Trophoblast cell (in vitro differentiated cells and primary cell): Measurements from ENCODE around the gene OCIAD1.
"Not testable (repeated sequence)": the region's sequence is repeated elsewhere in the genome, so short reads cannot be mapped to it uniquely, and the experiment has no call there.

Experiments used
- DNase-seq, 2 donors: peaks; one replicate each; pipeline ENCODE4 v3.0.0-alpha.2; 2016
- H2AFZ ChIP-seq: 2 replicates; pipeline ENCODE4 v1.6.1; 2013; ENCODE audit warnings: low read length, moderate library complexity, mild to moderate bottlenecking; ENCODE audit not compliant: insufficient read depth, poor library complexity
- H2AK5ac ChIP-seq: 2 replicates; pipeline ENCODE4 v1.6.1; 2013; ENCODE audit warnings: mild to moderate bottlenecking, low read length
- H2BK120ac ChIP-seq: 2 replicates; pipeline ENCODE4 v1.6.1; 2013; ENCODE audit warnings: low read length, mild to moderate bottlenecking, moderate library complexity; ENCODE audit not compliant: insufficient read depth, poor library complexity
- H2BK12ac ChIP-seq: 2 replicates; pipeline ENCODE4 v1.6.1; 2013; ENCODE audit warnings: mild to moderate bottlenecking, low read length, moderate library complexity
- H2BK5ac ChIP-seq: 2 replicates; pipeline ENCODE4 v1.6.1; 2013; ENCODE audit warnings: low read length, low read depth, moderate library complexity, mild to moderate bottlenecking; ENCODE audit not compliant: poor library complexity
- H3K14ac ChIP-seq: 2 replicates; pipeline ENCODE4 v1.6.1; 2013; ENCODE audit warnings: mild to moderate bottlenecking, low read length
- H3K18ac ChIP-seq: 2 replicates; pipeline ENCODE4 v1.6.1; 2013; ENCODE audit warnings: mild to moderate bottlenecking, low read length
- H3K23ac ChIP-seq: 2 replicates; pipeline ENCODE4 v1.6.1; 2013; ENCODE audit warnings: low read length
- H3K27ac ChIP-seq: 2 replicates; pipeline ENCODE4 v1.5.1; 2013; ENCODE audit warnings: low read depth, mild to moderate bottlenecking, inconsistent platforms, low read length, moderate library complexity
- H3K27me3 ChIP-seq: 2 replicates; pipeline ENCODE4 v1.6.1; 2013; ENCODE audit warnings: inconsistent platforms, mild to moderate bottlenecking, low read length, moderate library complexity; ENCODE audit not compliant: insufficient read depth
- H3K36me3 ChIP-seq, 2 experiments: 1 replicate in 1 of 2; 2 replicates in 1 of 2; pipeline ENCODE4 v1.6.1; 2013; ENCODE audit warnings: low read length in 2 of 2, mild to moderate bottlenecking in 2 of 2, moderate library complexity in 1 of 2; ENCODE audit not compliant: insufficient read depth in 2 of 2, control insufficient read depth in 1 of 2
- H3K4ac ChIP-seq: 2 replicates; pipeline ENCODE4 v1.6.1; 2013; ENCODE audit warnings: low read depth, mild to moderate bottlenecking, low read length, moderate library complexity
- H3K4me1 ChIP-seq, 2 experiments: 1 replicate in 1 of 2; 2 replicates in 1 of 2; pipeline ENCODE4 v1.6.1; 2013; ENCODE audit warnings: low read length in 2 of 2, mild to moderate bottlenecking in 2 of 2, moderate library complexity in 1 of 2; ENCODE audit not compliant: insufficient read depth in 2 of 2, control insufficient read depth in 1 of 2
- H3K4me2 ChIP-seq: 2 replicates; pipeline ENCODE4 v1.6.1; 2013; ENCODE audit warnings: inconsistent platforms, mild to moderate bottlenecking, low read length, moderate library complexity
- H3K4me3 ChIP-seq: 2 replicates; pipeline ENCODE4 v1.5.1; 2013; ENCODE audit warnings: mild to moderate bottlenecking, low read depth, low read length, inconsistent platforms
- H3K79me1 ChIP-seq: one replicate; pipeline ENCODE4 v1.6.1; 2013; ENCODE audit warnings: low read length
- H3K79me2 ChIP-seq: 2 replicates; pipeline ENCODE4 v1.6.1; 2013; ENCODE audit warnings: low read length, mild to moderate bottlenecking; ENCODE audit not compliant: control insufficient read depth, insufficient read depth, poor library complexity
- H3K9ac ChIP-seq: 2 replicates; pipeline ENCODE4 v1.6.1; 2013; ENCODE audit warnings: mild to moderate bottlenecking, low read length
- H3K9me3 ChIP-seq: 2 replicates; pipeline ENCODE4 v1.6.1; 2013; ENCODE audit warnings: low read depth, mild to moderate bottlenecking, control low read depth, inconsistent platforms, low read length; ENCODE audit not compliant: insufficient read depth
- H4K12ac ChIP-seq: 2 replicates; pipeline ENCODE4 v1.6.1; 2013; ENCODE audit warnings: low read depth, mild to moderate bottlenecking, low read length, moderate library complexity
- H4K8ac ChIP-seq: 2 replicates; pipeline ENCODE4 v1.6.1; 2013; ENCODE audit warnings: low read depth, mild to moderate bottlenecking, low read length, moderate library complexity
- H4K91ac ChIP-seq: one replicate; pipeline ENCODE4 v1.6.1; 2013; ENCODE audit warnings: low read depth, mild to moderate bottlenecking, low read length, moderate library complexity
- WGBS: extraction: QIAGEN DNeasy Blood & Tissue Kit; methylation state at CpG from one replicate; pipeline ENCODE4 v1.1.7; 2013; ENCODE audit warnings: missing lambda C conversion rate; ENCODE audit not compliant: insufficient read length, insufficient coverage; ENCODE audit errors: extremely low coverage; 5-methylcytosine and 5-hydroxymethylcytosine counted together

OCIAD1 gene

DNA sequence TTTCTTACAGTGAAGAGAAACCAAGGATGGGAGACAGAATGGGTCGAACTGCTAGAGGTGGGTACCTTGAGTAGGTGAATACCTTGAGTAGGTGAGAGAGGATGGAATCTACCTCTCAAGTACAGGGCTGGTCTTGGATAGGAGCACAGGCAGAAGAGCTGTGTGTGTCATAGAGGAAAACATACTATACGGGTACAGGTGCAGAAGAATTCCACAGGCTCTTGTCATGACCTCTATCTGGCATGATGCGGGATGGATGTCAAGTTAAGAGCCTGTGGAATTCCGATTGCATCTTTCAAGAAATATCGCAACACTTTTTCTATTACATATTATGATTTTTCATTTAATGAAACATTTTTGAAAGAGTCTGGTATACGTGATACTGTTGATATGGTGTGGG, 18.0 kb upstream of the OCIAD1 start:
- H4K91ac ChIP-seq, result no peak overlapping the region

DNA sequence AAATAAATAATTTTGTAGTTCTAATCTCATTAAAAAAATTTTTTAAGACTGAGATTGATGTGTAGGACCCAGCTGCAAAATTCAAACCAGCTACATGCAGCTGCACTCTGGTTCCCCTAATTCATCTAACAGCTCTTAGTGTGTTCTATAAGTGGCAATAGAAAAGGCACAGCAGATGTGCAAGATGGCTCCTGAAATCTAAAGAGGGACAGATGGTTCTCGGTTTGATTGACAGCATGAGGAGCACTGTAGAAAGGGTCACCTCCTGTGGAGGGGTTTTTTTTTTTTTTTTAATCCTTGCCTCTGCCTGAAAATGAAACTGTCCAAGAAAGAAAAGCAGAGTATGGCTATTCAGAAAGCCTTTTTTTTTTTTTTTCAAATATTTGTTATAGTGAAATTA, 16.9 kb upstream of the OCIAD1 start:
- H3K79me1 ChIP-seq, result no peaks in the 10 kb centered on the region
- no peak overlapping the region for H3K27ac ChIP-seq
- no peak overlapping the region for H3K4me3 ChIP-seq
- WGBS, result no CpG with 5 or more reads among the region's 1 CpG
- H3K36me3 ChIP-seq, result no peaks in the 10 kb centered on the region
- no peak overlapping the region for H3K4ac ChIP-seq
- no peak overlapping the region for H4K12ac ChIP-seq
- no peak overlapping the region for H3K18ac ChIP-seq
- no peak overlapping the region for H4K91ac ChIP-seq
- no peak overlapping the region for H4K8ac ChIP-seq
- H3K14ac ChIP-seq, result no peak overlapping the region
- no peak overlapping the region for H3K9ac ChIP-seq
- no peaks in the 10 kb centered on the region for H3K9me3 ChIP-seq
- no peak overlapping the region for H2BK12ac ChIP-seq
- H3K4me2 ChIP-seq, result no peak overlapping the region
- H3K4me1 ChIP-seq, result no peaks in the 10 kb centered on the region
- H2BK120ac ChIP-seq, result no peak overlapping the region
- DNase-seq, result no peak
- H2AK5ac ChIP-seq, result no peak overlapping the region
- no peak overlapping the region for H3K23ac ChIP-seq
- no peaks in the 10 kb centered on the region for H3K79me2 ChIP-seq
- H2AFZ ChIP-seq, result no peak overlapping the region
- H2BK5ac ChIP-seq, result no peak overlapping the region
- no peaks in the 10 kb centered on the region for H3K27me3 ChIP-seq

More for the DNA sequence above, 18.0 kb upstream of the OCIAD1 start:
- no peak overlapping the region for H2AFZ ChIP-seq
- no peak overlapping the region for H2AK5ac ChIP-seq
- no peak overlapping the region for H3K4me3 ChIP-seq
- no peak overlapping the region for H3K4me2 ChIP-seq
- H3K14ac ChIP-seq, result no peak overlapping the region
- no peak overlapping the region for H3K4ac ChIP-seq
- WGBS, result no CpG with 5 or more reads among the region's 6 CpGs
- no peak overlapping the region for H3K27ac ChIP-seq
- no peak overlapping the region for H2BK120ac ChIP-seq
- H3K79me2 ChIP-seq, result no peaks in the 10 kb centered on the region
- no peak overlapping the region for H2BK12ac ChIP-seq
- no peak overlapping the region for H3K18ac ChIP-seq
- no peaks in the 10 kb centered on the region for H3K79me1 ChIP-seq
- no peaks in the 10 kb centered on the region for H3K9me3 ChIP-seq
- no peaks in the 10 kb centered on the region for H3K36me3 ChIP-seq
- peak; percentile 85 to 96 for DNase-seq
- no peaks in the 10 kb centered on the region for H3K4me1 ChIP-seq
- no peak overlapping the region for H4K12ac ChIP-seq
- H2BK5ac ChIP-seq, result no peak overlapping the region
- H3K27me3 ChIP-seq, result no peaks in the 10 kb centered on the region
- no peak overlapping the region for H3K9ac ChIP-seq
- H4K8ac ChIP-seq, result no peak overlapping the region
- no peak overlapping the region for H3K23ac ChIP-seq

DNA sequence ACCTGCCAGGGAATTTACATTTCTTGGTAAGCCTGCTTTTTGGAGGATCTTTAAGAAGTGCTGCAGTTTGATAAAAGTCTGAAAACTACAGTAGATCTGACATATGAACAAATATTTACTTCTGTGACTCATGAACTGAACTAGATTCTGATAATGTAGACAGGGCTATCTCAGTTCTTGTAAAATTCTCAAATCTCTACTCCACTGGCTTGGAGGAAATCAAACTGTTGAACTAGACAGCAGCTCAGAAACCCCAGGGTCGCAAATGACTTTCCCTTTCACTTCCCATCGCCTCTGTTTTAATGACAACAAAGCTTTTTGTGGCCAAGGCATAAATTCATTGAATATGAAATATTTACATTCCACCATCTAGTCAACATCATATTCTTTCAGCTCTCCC, 15.4 kb upstream of the OCIAD1 start:
- no CpG with 5 or more reads among the region's 2 CpGs for WGBS
- Histone ChIP-seq H3K23ac (no peak overlapping the region), H3K4me1 (no peaks in the 10 kb centered on the region)

DNA sequence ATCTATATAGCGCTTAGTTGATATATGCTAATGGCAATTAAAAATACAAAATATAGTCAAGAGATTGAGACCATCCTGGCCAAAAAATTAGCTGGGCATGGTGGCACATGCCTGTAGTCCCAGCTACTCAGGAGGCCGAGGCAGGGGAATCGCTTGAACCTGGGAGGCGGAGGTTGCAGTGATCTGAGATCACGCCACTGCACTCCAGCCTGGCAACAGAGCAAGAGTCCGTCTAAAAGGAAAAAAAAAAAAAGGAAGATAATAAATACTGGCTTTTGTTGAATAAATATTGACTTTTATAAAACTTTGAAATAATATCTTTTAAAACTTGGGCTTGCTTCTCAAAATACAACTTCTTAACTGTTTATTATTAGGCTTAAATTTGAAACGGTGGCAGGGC, 14.6 kb upstream of the OCIAD1 start:
- not testable (repeated sequence) for H3K4me1 ChIP-seq, H3K27me3 ChIP-seq, H3K18ac ChIP-seq, H4K12ac ChIP-seq, H2AFZ ChIP-seq, H3K4me3 ChIP-seq, H2BK120ac ChIP-seq, H3K79me1 ChIP-seq, H3K27ac ChIP-seq, H3K23ac ChIP-seq, H2BK5ac ChIP-seq, H3K36me3 ChIP-seq, H2AK5ac ChIP-seq, H4K91ac ChIP-seq, H4K8ac ChIP-seq, H3K4ac ChIP-seq, DNase-seq, H3K14ac ChIP-seq, H3K9me3 ChIP-seq, H3K4me2 ChIP-seq, H2BK12ac ChIP-seq, H3K79me2 ChIP-seq, H3K9ac ChIP-seq
- WGBS, result no CpG with 5 or more reads among the region's 7 CpGs

More for the DNA sequence above, 15.4 kb upstream of the OCIAD1 start:
- Histone ChIP-seq H3K36me3 (no peaks in the 10 kb centered on the region), H2AK5ac (no peak overlapping the region), H4K12ac (no peak overlapping the region), H2BK5ac (no peak overlapping the region), H2AFZ (no peak overlapping the region), H3K79me2 (no peaks in the 10 kb centered on the region), H3K79me1 (no peaks in the 10 kb centered on the region), H3K4ac (no peak overlapping the region), H3K4me3 (no peak overlapping the region), H2BK12ac (no peak overlapping the region), H3K9me3 (no peaks in the 10 kb centered on the region), H4K91ac (no peak overlapping the region), H3K18ac (no peak overlapping the region), H3K27ac (no peak overlapping the region), H3K27me3 (no peaks in the 10 kb centered on the region), H3K4me2 (no peak overlapping the region), H4K8ac (no peak overlapping the region), H2BK120ac (no peak overlapping the region), H3K14ac (no peak overlapping the region), H3K9ac (no peak overlapping the region)
- DNase-seq, result peak in 1 of 2 donors; percentile 24
